HepG2 (cell line): ENCODE results near the gene KCNB1.

Source experiments
- POLR2A ChIP-seq, 2 experiments: IDR thresholded peaks; 2 replicates each; pipeline ENCODE4 v1.6.1; 2011; ENCODE audit warnings: low read depth in 2 of 2, low read length in 2 of 2, mild to moderate bottlenecking in 1 of 2, moderate library complexity in 1 of 2; ENCODE audit not compliant: insufficient read depth in 1 of 2
- TF ChIP-seq, protein P1 (sequence below): sonication (generic); formaldehyde crosslinking; IDR thresholded peaks from 2 replicates; pipeline ENCODE4 v1.5.0; 2020; ENCODE audit warnings: mild to moderate bottlenecking, missing genetic modification reagents, moderate library complexity

GRCh38 chr20:49447364-49447763 is 35.1 kb downstream of the KCNB1 start:
- TF ChIP-seq POLR2A (IDR thresholded peaks at IDR 0.05; ENCODE audit: insufficient read depth in 1 of 2, low read depth in 2 of 2, low read length in 2 of 2): no peak
- TF ChIP-seq, protein P1, sequence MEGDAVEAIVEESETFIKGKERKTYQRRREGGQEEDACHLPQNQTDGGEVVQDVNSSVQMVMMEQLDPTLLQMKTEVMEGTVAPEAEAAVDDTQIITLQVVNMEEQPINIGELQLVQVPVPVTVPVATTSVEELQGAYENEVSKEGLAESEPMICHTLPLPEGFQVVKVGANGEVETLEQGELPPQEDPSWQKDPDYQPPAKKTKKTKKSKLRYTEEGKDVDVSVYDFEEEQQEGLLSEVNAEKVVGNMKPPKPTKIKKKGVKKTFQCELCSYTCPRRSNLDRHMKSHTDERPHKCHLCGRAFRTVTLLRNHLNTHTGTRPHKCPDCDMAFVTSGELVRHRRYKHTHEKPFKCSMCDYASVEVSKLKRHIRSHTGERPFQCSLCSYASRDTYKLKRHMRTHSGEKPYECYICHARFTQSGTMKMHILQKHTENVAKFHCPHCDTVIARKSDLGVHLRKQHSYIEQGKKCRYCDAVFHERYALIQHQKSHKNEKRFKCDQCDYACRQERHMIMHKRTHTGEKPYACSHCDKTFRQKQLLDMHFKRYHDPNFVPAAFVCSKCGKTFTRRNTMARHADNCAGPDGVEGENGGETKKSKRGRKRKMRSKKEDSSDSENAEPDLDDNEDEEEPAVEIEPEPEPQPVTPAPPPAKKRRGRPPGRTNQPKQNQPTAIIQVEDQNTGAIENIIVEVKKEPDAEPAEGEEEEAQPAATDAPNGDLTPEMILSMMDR (CRISPR knock-in tag): no peak
